ENCODE data around the gene ACTL10.

ACTL10 gene

GRCh38 chr20:33677991-33678702 lies 11.4 kb downstream of the ACTL10 start:
- no peak for ATAC-seq

GRCh38 chr20:33679758-33680485 lies 13.2 kb downstream of the ACTL10 start:
- ATAC-seq, result peak; percentile 51 to 64

- ATAC-seq, result no peak
These were observed 13.9 kb downstream of the ACTL10 start for GRCh38 chr20:33680686-33681085.

GRCh38 chr20:33681288-33681687 lies 14.5 kb downstream of the ACTL10 start:
- no peak for ATAC-seq

GRCh38 chr20:33681728-33682353 lies 15.1 kb downstream of the ACTL10 start:
- ATAC-seq, result no peak

- no peak for ATAC-seq
These were observed 18.0 kb downstream of the ACTL10 start for GRCh38 chr20:33684533-33685327.

GRCh38 chr20:33685328-33686099 lies 18.8 kb downstream of the ACTL10 start:
- ATAC-seq, result peak; percentile 38 to 41

GRCh38 chr20:33686100-33686983 lies 19.6 kb downstream of the ACTL10 start, which contains the start of gene E2F1:
TSS of gene E2F1 (minus strand) at chr20:33686385. CDS start at chr20:33686264, 121 bp downstream.
- ATAC-seq, result peak; percentile 93

- no peak for ATAC-seq
These were observed 20.2 kb downstream of the ACTL10 start for GRCh38 chr20:33686984-33687366.

GRCh38 chr20:33687370-33687915 lies 20.7 kb downstream of the ACTL10 start:
- no peak for ATAC-seq

- no peak for ATAC-seq
These were observed 21.5 kb downstream of the ACTL10 start for GRCh38 chr20:33687993-33688937.

- no peak for ATAC-seq
These were observed 22.2 kb downstream of the ACTL10 start for GRCh38 chr20:33688938-33689424.

- ATAC-seq, result no peak
These were observed 22.8 kb downstream of the ACTL10 start for GRCh38 chr20:33689493-33689892.

GRCh38 chr20:33689973-33690372 lies 23.2 kb downstream of the ACTL10 start:
- ATAC-seq, result peak in 1 of 2 donors; percentile 27

GRCh38 chr20:33693289-33693688 lies 26.5 kb downstream of the ACTL10 start:
- no peak for ATAC-seq

GRCh38 chr20:33693741-33694638 lies 27.2 kb downstream of the ACTL10 start:
- no peak for ATAC-seq

GRCh38 chr20:33694639-33695012 lies 27.9 kb downstream of the ACTL10 start:
- ATAC-seq, result no peak

- ATAC-seq, result no peak
These were observed 29.7 kb downstream of the ACTL10 start for GRCh38 chr20:33696448-33696847.
